ENCODE data around the gene AKAP6. TPM values are rescaled to one million over a fixed set of nuclear protein-coding genes. Genes with fewer than 3 reads are reported as not detected.
A peak's percentile ranks its signal among the peaks of the same experiment; 100 is the strongest.

The AKAP6 gene
- total RNA-seq (2021; ENCODE audit: unreplicated experiment) (1.9 TPM), Bru-seq, nascent RNA (percentile 37 among the genes with signal in this experiment), BruChase-seq, experiment 1, labeled RNA remaining after a 6-hour chase (percentile 25 among the genes with signal in this experiment), BruChase-seq, experiment 2, labeled RNA remaining after a 2-hour chase (percentile 30 among the genes with signal in this experiment)
- 0.88 and 1.9 TPM in 2 replicates for polyA plus RNA-seq (2012)
- long read RNA-seq, partial matches to known transcripts = 0 of 1 reads
- long read RNA-seq, other reads (novel, unspliced or antisense) = 1 of 1 reads

GRCh38 chr14:32329146-32329545, at the start of gene AKAP6:
Gene AKAP6 (plus strand): TSS chr14:32329298. CDS start chr14:32433494, 104,196 bp downstream.
- RAD21 ChIA-PET (ENCODE audit: low non-redundant PET in 1 of 2, low total read pairs in 2 of 2, uncharacterized antibody in 2 of 2, unreplicated experiment in 2 of 2) = no interaction called here
- DNase-seq (ENCODE audit: low read depth, low spot score) (no peak), ATAC-seq (no peak)
- H3K27me3 ChIP-seq (ENCODE audit: insufficient read depth, low read length) = no peaks in the 10 kb centered on the region
- H3K4me2 ChIP-seq (ENCODE audit: low read length) = no peak within 1 kb of the TSS
- H3K9me2 ChIP-seq (ENCODE audit: insufficient read depth) = no peaks in the 10 kb centered on the region
- no peak within 1 kb of the TSS for H3K4me3 ChIP-seq (replicated peaks in 1 of 2; ENCODE audit: low read depth in 1 of 2, low read length in 2 of 2)
- POLR2A ChIA-PET = no interaction called here
- H3K27ac ChIP-seq (ENCODE audit: low read depth, low read length) = no peak within 1 kb of the TSS
- H3K9ac ChIP-seq (ENCODE audit: low read length) = no peak within 1 kb of the TSS
- CTCF ChIA-PET = no interaction called here
- no peaks in the 10 kb centered on the region for H3K4me1 ChIP-seq (ENCODE audit: control insufficient read depth in 1 of 2, insufficient read depth in 2 of 2, low read length in 2 of 2)
- H3K9me3 ChIP-seq (ENCODE audit: control insufficient read depth in 1 of 2, insufficient read depth in 1 of 2, low read depth in 1 of 2, low read length in 2 of 2) = no peaks in the 10 kb centered on the region
- no peaks in the 10 kb centered on the region for H3K79me2 ChIP-seq (ENCODE audit: insufficient read depth, low read length)
- intact Hi-C loops (cut with micrococcal nuclease) = no loop called here
- no peaks in the 10 kb centered on the region for H4K20me1 ChIP-seq (ENCODE audit: insufficient read depth)
- BruUV-seq (replicated peaks) = no TSS peak
- no peaks in the 10 kb centered on the region for H3K36me3 ChIP-seq (ENCODE audit: control insufficient read depth in 1 of 2, insufficient read depth in 2 of 2, low read length in 2 of 2)
- no peak within 1 kb of the TSS for H2AFZ ChIP-seq (ENCODE audit: low read depth, low read length, poor library complexity, severe bottlenecking)
- no peak for TF ChIP-seq EZH2 (IDR thresholded peaks at IDR 0.05)
- TF ChIP-seq YY1 (IDR thresholded peaks at IDR 0.05; ENCODE audit: extremely low read depth, insufficient replicate concordance, low read depth, low read length) = no peak
- TF ChIP-seq EGR1 (IDR thresholded peaks at IDR 0.05; ENCODE audit: low read depth) = no peak

DNA sequence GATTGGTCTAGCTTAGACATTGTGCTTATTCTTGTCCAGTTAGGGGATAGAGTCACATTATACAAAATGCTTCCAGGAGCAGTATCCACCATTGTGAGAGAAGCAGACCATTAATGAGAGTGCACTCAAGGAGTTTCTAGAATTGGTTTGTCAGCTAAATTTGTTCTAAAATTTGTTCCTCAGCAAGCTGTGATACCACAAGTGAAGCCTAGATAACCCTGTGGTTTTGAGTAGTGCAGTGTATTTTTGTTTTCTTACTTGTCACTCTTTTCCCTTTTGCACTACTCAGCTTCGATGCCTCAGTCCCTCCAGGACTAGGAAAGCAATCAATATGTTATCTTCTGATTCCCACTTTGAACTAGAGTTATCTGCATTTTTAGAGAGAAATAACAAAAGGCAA, 42.5 kb upstream of the AKAP6 start:
- Histone ChIP-seq H3K36me3 (ENCODE audit: control insufficient read depth in 1 of 2, insufficient read depth in 2 of 2, low read length in 2 of 2) (no peaks in the 10 kb centered on the region), H3K9me2 (ENCODE audit: insufficient read depth) (no peaks in the 10 kb centered on the region), H3K27ac (ENCODE audit: low read depth, low read length) (no peak overlapping the region), H3K79me2 (ENCODE audit: insufficient read depth, low read length) (no peaks in the 10 kb centered on the region), H2AFZ (ENCODE audit: low read depth, low read length, poor library complexity, severe bottlenecking) (no peak overlapping the region), H3K4me3 (replicated peaks in 1 of 2; ENCODE audit: low read depth in 1 of 2, low read length in 2 of 2) (no peak overlapping the region), H3K4me1 (ENCODE audit: control insufficient read depth in 1 of 2, insufficient read depth in 2 of 2, low read length in 2 of 2) (no peaks in the 10 kb centered on the region), H3K4me2 (ENCODE audit: low read length) (no peak overlapping the region), H3K27me3 (ENCODE audit: insufficient read depth, low read length) (no peaks in the 10 kb centered on the region), H4K20me1 (ENCODE audit: insufficient read depth) (no peaks in the 10 kb centered on the region), H3K9me3 (ENCODE audit: control insufficient read depth in 1 of 2, insufficient read depth in 1 of 2, low read depth in 1 of 2, low read length in 2 of 2) (no peaks in the 10 kb centered on the region), H3K9ac (ENCODE audit: low read length) (no peak overlapping the region)
- no TSS peak for BruUV-seq (replicated peaks)
- ChIA-PET POLR2A (no interaction called here), CTCF (no interaction called here), RAD21 (ENCODE audit: low non-redundant PET in 1 of 2, low total read pairs in 2 of 2, uncharacterized antibody in 2 of 2, unreplicated experiment in 2 of 2) (no interaction called here)
- TF ChIP-seq SIN3A (IDR thresholded peaks at IDR 0.05; ENCODE audit: low read depth) = no peak
- no peak for TF ChIP-seq MAX (IDR thresholded peaks at IDR 0.05)
- TF ChIP-seq POLR2A (IDR thresholded peaks at IDR 0.05; ENCODE audit: borderline replicate concordance, extremely low read depth, insufficient read depth, insufficient read length) = no peak
- TF ChIP-seq SP1 (IDR thresholded peaks at IDR 0.05; ENCODE audit: low read depth) = no peak
- TF ChIP-seq RAD21 (IDR thresholded peaks at IDR 0.05; ENCODE audit: low read depth) = no peak
- TF ChIP-seq YY1 (IDR thresholded peaks at IDR 0.05; ENCODE audit: extremely low read depth, insufficient replicate concordance, low read depth, low read length) = no peak
- TF ChIP-seq FOSL1 (IDR thresholded peaks at IDR 0.05; ENCODE audit: low read depth) = no peak
- TF ChIP-seq SRF (IDR thresholded peaks at IDR 0.05; ENCODE audit: low read depth) = no peak
- TF ChIP-seq EZH2phosphoT487 (IDR thresholded peaks at IDR 0.05; ENCODE audit: borderline replicate concordance) = no peak
- TF ChIP-seq ATF3 (IDR thresholded peaks at IDR 0.05) = no peak
- no peak for TF ChIP-seq CBX3 (IDR thresholded peaks at IDR 0.05; ENCODE audit: low read depth)
- TF ChIP-seq, protein P1, sequence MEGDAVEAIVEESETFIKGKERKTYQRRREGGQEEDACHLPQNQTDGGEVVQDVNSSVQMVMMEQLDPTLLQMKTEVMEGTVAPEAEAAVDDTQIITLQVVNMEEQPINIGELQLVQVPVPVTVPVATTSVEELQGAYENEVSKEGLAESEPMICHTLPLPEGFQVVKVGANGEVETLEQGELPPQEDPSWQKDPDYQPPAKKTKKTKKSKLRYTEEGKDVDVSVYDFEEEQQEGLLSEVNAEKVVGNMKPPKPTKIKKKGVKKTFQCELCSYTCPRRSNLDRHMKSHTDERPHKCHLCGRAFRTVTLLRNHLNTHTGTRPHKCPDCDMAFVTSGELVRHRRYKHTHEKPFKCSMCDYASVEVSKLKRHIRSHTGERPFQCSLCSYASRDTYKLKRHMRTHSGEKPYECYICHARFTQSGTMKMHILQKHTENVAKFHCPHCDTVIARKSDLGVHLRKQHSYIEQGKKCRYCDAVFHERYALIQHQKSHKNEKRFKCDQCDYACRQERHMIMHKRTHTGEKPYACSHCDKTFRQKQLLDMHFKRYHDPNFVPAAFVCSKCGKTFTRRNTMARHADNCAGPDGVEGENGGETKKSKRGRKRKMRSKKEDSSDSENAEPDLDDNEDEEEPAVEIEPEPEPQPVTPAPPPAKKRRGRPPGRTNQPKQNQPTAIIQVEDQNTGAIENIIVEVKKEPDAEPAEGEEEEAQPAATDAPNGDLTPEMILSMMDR (IDR thresholded peaks at IDR 0.05 in 2 of 3, conservative IDR thresholded peaks at IDR 0.05 in 1 of 3; ENCODE audit: borderline replicate concordance in 1 of 3, insufficient read depth in 1 of 3, low read depth in 2 of 3, low read length in 2 of 3) = no peak
- no peak for TF ChIP-seq POLR2AphosphoS5 (IDR thresholded peaks at IDR 0.05; ENCODE audit: low read depth, low read length)
- TF ChIP-seq JUND (IDR thresholded peaks at IDR 0.05) = no peak
- ATAC-seq (no peak), DNase-seq (ENCODE audit: low read depth, low spot score) (no peak)
- intact Hi-C loops (cut with micrococcal nuclease) = no loop called here
